ENCODE results near the gene SPNS2.

The SPNS2 gene

GRCh38 chr17:4504188-4504587 lies 5.5 kb downstream of the SPNS2 start:
- H3K4me3 Mint-ChIP-seq = no peak overlapping the region
- peaks cover 18 to 31% of the 10 kb centered on the region in 2 donors for H3K4me1 Mint-ChIP-seq
- no peak for DNase-seq
- H3K36me3 Mint-ChIP-seq = no peaks in the 10 kb centered on the region
- no peaks in the 10 kb centered on the region for H3K9me3 Mint-ChIP-seq
- H3K27me3 Mint-ChIP-seq = peaks cover 81 to 82% of the 10 kb centered on the region in 2 donors
- peak in 1 of 2 donors; percentile 16 for ATAC-seq (replicated peaks)
- H3K27ac Mint-ChIP-seq = no peak overlapping the region

- Mint-ChIP-seq H3K27ac (no peak overlapping the region), H3K36me3 (no peaks in the 10 kb centered on the region), H3K4me3 (no peak overlapping the region), H3K4me1 (peaks cover 17 to 29% of the 10 kb centered on the region in 2 donors), H3K9me3 (no peaks in the 10 kb centered on the region), H3K27me3 (peaks cover 82% of the 10 kb centered on the region in 2 donors)
- ATAC-seq (replicated peaks) (no peak), DNase-seq (no peak)
These were observed 6.5 kb downstream of the SPNS2 start for GRCh38 chr17:4505187-4505586.

- H3K4me3 Mint-ChIP-seq = no peak overlapping the region
- peaks cover 77% of the 10 kb centered on the region in 2 donors for H3K27me3 Mint-ChIP-seq
- ATAC-seq (replicated peaks) = no peak
- H3K9me3 Mint-ChIP-seq = no peaks in the 10 kb centered on the region
- H3K27ac Mint-ChIP-seq = no peak overlapping the region
- no peaks in the 10 kb centered on the region for H3K36me3 Mint-ChIP-seq
- no peak for DNase-seq
- H3K4me1 Mint-ChIP-seq = peaks cover 7 to 24% of the 10 kb centered on the region in 2 donors
These were observed 7.6 kb downstream of the SPNS2 start for GRCh38 chr17:4506175-4506813.

GRCh38 chr17:4506892-4507291 lies 8.2 kb downstream of the SPNS2 start:
- no peak overlapping the region for H3K27ac Mint-ChIP-seq
- ATAC-seq (replicated peaks) (no peak), DNase-seq (no peak)
- no peaks in the 10 kb centered on the region for H3K36me3 Mint-ChIP-seq
- no peaks in the 10 kb centered on the region for H3K9me3 Mint-ChIP-seq
- peaks cover 7 to 23% of the 10 kb centered on the region in 2 donors for H3K4me1 Mint-ChIP-seq
- peaks cover 72 to 75% of the 10 kb centered on the region in 2 donors for H3K27me3 Mint-ChIP-seq
- no peak overlapping the region for H3K4me3 Mint-ChIP-seq

GRCh38 chr17:4507361-4508111 lies 8.9 kb downstream of the SPNS2 start:
- H3K27ac Mint-ChIP-seq = no peak overlapping the region
- H3K27me3 Mint-ChIP-seq = peaks cover 69 to 73% of the 10 kb centered on the region in 2 donors
- H3K9me3 Mint-ChIP-seq = no peaks in the 10 kb centered on the region
- no peak for ATAC-seq (replicated peaks)
- no peak for DNase-seq
- H3K36me3 Mint-ChIP-seq = no peaks in the 10 kb centered on the region
- H3K4me1 Mint-ChIP-seq = peaks cover 7 to 23% of the 10 kb centered on the region in 2 donors
- no peak overlapping the region for H3K4me3 Mint-ChIP-seq

- peaks cover 7 to 23% of the 10 kb centered on the region in 2 donors for H3K4me1 Mint-ChIP-seq
- H3K36me3 Mint-ChIP-seq = no peaks in the 10 kb centered on the region
- no peaks in the 10 kb centered on the region for H3K9me3 Mint-ChIP-seq
- DNase-seq (no peak), ATAC-seq (replicated peaks) (no peak)
- H3K27me3 Mint-ChIP-seq = peaks cover 63 to 67% of the 10 kb centered on the region in 2 donors
- no peak overlapping the region for H3K4me3 Mint-ChIP-seq
- H3K27ac Mint-ChIP-seq = no peak overlapping the region
These were observed 9.5 kb downstream of the SPNS2 start for GRCh38 chr17:4508207-4508606.

- Mint-ChIP-seq H3K9me3 (no peaks in the 10 kb centered on the region), H3K4me1 (peaks cover 7 to 19% of the 10 kb centered on the region in 2 donors), H3K27me3 (peaks cover 51 to 55% of the 10 kb centered on the region in 2 donors), H3K4me3 (no peak overlapping the region), H3K27ac (no peak overlapping the region), H3K36me3 (no peaks in the 10 kb centered on the region)
- DNase-seq (no peak), ATAC-seq (replicated peaks) (peak; percentile 54 to 58)
These were observed 10.7 kb downstream of the SPNS2 start for GRCh38 chr17:4509401-4509800.

- H3K4me1 Mint-ChIP-seq = peaks cover 7 to 18% of the 10 kb centered on the region in 2 donors
- ATAC-seq (replicated peaks) = no peak
These were observed 11.4 kb downstream of the SPNS2 start for GRCh38 chr17:4509923-4510617.

GRCh38 chr17:4510618-4510941 lies 11.9 kb downstream of the SPNS2 start:
- Mint-ChIP-seq H3K4me3 (no peak overlapping the region), H3K9me3 (no peaks in the 10 kb centered on the region), H3K4me1 (peaks cover 7 to 18% of the 10 kb centered on the region in 2 donors), H3K36me3 (no peaks in the 10 kb centered on the region), H3K27ac (no peak overlapping the region), H3K27me3 (peaks cover 40 to 43% of the 10 kb centered on the region in 2 donors)
- ATAC-seq (replicated peaks) = no peak
- DNase-seq = no peak

More at GRCh38 chr17:4509923-4510617, 11.4 kb downstream of the SPNS2 start:
- DNase-seq = no peak
- Mint-ChIP-seq H3K27ac (no peak overlapping the region), H3K36me3 (no peaks in the 10 kb centered on the region), H3K4me3 (no peak overlapping the region), H3K9me3 (no peaks in the 10 kb centered on the region), H3K27me3 (peaks cover 45 to 48% of the 10 kb centered on the region in 2 donors)

GRCh38 chr17:4511199-4511932 lies 12.7 kb downstream of the SPNS2 start:
- Mint-ChIP-seq H3K36me3 (no peaks in the 10 kb centered on the region), H3K27me3 (peaks cover 35 to 40% of the 10 kb centered on the region in 2 donors), H3K9me3 (no peaks in the 10 kb centered on the region), H3K27ac (peak overlapping the region; percentile 63), H3K4me3 (no peak overlapping the region), H3K4me1 (peaks cover 7 to 18% of the 10 kb centered on the region in 2 donors)
- DNase-seq = no peak
- ATAC-seq (replicated peaks) = peak; percentile 45 to 59

- Mint-ChIP-seq H3K36me3 (no peaks in the 10 kb centered on the region), H3K9me3 (no peaks in the 10 kb centered on the region), H3K4me1 (peaks cover 7 to 18% of the 10 kb centered on the region in 2 donors), H3K4me3 (no peak overlapping the region), H3K27ac (no peak overlapping the region), H3K27me3 (peaks cover 34 to 40% of the 10 kb centered on the region in 2 donors)
- no peak for DNase-seq
- no peak for ATAC-seq (replicated peaks)
These were observed 13.8 kb downstream of the SPNS2 start for GRCh38 chr17:4512156-4513112.

GRCh38 chr17:4513113-4514032 lies 14.7 kb downstream of the SPNS2 start:
- H3K4me3 Mint-ChIP-seq = no peak overlapping the region
- H3K9me3 Mint-ChIP-seq = no peaks in the 10 kb centered on the region
- no peaks in the 10 kb centered on the region for H3K36me3 Mint-ChIP-seq
- DNase-seq (no peak), ATAC-seq (replicated peaks) (no peak)
- peaks cover 7 to 18% of the 10 kb centered on the region in 2 donors for H3K4me1 Mint-ChIP-seq
- H3K27me3 Mint-ChIP-seq = peaks cover 25 to 30% of the 10 kb centered on the region in 2 donors
- H3K27ac Mint-ChIP-seq = no peak overlapping the region

Data from stimulated activated naive B cell treated with anti-CD40 and anti-IgM and Interleukin-4, amounts not matched to agents 10 μg/mL and 1 μg/mL and 100 μg/mL, for 72 hours (primary cell).